K562 (cell line): ENCODE measurements around the gene DNAJB11. TPM values are rescaled to one million over a fixed set of nuclear protein-coding genes. Genes with fewer than 3 reads are reported as not detected.
A peak's percentile ranks its signal among the peaks of the same experiment; 100 is the strongest.

Experiments
- ATAC-seq: fragments of 200-7000 bp; cut with Tn5 transposase; 3 replicates; pipeline ENCODE4 v1.9.1; 2020; ENCODE audit warnings: moderate library complexity
- BruUV-seq: library from RNA; stranded (reverse); fragments of 400-500 nt; replicated peaks from 2 replicates; lab custom pipeline; 2021; lab: Mats Ljungman, UMichigan
- CTCF ChIA-PET: fragments of 300-600 bp; formaldehyde crosslinking; extraction: SDS; loops from one replicate; lab custom pipeline; 2021; ENCODE audit warnings: low intra/inter-chr PET ratio; lab: Yijun Ruan, JAX
- POLR2A ChIA-PET: fragments of 300-600, 350-650 bp; sonication (Branson Sonifier 250); formaldehyde crosslinking; extraction: SDS; loops from one replicate; lab custom pipeline; 2021; ENCODE audit warnings: antibody characterized with exemption, inconsistent platforms; lab: Yijun Ruan, JAX
- DNase-seq, 4 experiments: peaks; one replicate each; pipeline versions ENCODE4 v3.0.0 to v3.0.0-alpha.2; 2011 to 2018; ENCODE audit warnings: low spot score in 3 of 4, mixed read lengths in 3 of 4; ENCODE audit errors: extremely low read depth in 1 of 4
- FAIRE-seq: peaks from 2 replicates; lab custom pipeline; 2011; peaks lifted over from hg19 to GRCh38; lab: Jason Lieb, UNC
- H2AFZ ChIP-seq: 2 replicates; pipeline ENCODE4 v1.6.0; 2011; ENCODE audit warnings: low read depth, low read length, control low read depth, inconsistent platforms
- H3K27ac ChIP-seq: fragments of 200-600 bp; 3 replicates; pipeline ENCODE4 v1.8.0; 2011; ENCODE audit warnings: low read depth, mild to moderate bottlenecking, control low read depth, inconsistent platforms, low read length, moderate library complexity, mixed read lengths; ENCODE audit errors: extremely low read depth
- H3K27me3 ChIP-seq, 2 experiments: fragments of 300-600 bp in 1 of 2; 2 replicates in 1 of 2; 3 replicates in 1 of 2; pipeline versions ENCODE4 v1.6.0 to v1.8.0; 2011; ENCODE audit warnings: inconsistent platforms in 2 of 2, low read length in 2 of 2, mild to moderate bottlenecking in 1 of 2, mixed read lengths in 1 of 2, moderate library complexity in 1 of 2; ENCODE audit not compliant: control insufficient read depth in 2 of 2, insufficient read depth in 2 of 2
- H3K36me3 ChIP-seq: fragments of 300-600 bp; 3 replicates; pipeline ENCODE4 v1.8.0; 2011; ENCODE audit warnings: mild to moderate bottlenecking, low read length, inconsistent platforms; ENCODE audit not compliant: control insufficient read depth, insufficient read depth
- H3K4me1 ChIP-seq, 2 experiments: fragments of 200-600 bp in 1 of 2; replicated peaks in 1 of 2; 2 replicates in 1 of 2; 3 replicates in 1 of 2; pipeline versions ENCODE4 v1.5.1 to v1.8.0; 2011; ENCODE audit warnings: inconsistent platforms in 2 of 2, low read length in 2 of 2, mild to moderate bottlenecking in 1 of 2, mixed read lengths in 1 of 2, moderate library complexity in 1 of 2; ENCODE audit not compliant: control insufficient read depth in 2 of 2, insufficient read depth in 2 of 2
- H3K4me2 ChIP-seq: 2 replicates; pipeline ENCODE4 v1.6.1; 2011; ENCODE audit warnings: low read length, control low read depth, inconsistent platforms, mixed read lengths; ENCODE audit not compliant: insufficient read depth
- H3K4me3 ChIP-seq: fragments of 200-600 bp; sonication (generic), shearing (Covaris generic); 2 replicates; pipeline ENCODE4 v1.5.1; 2016; ENCODE audit warnings: control low read depth, inconsistent platforms
- H3K79me2 ChIP-seq: fragments of 200-600 bp; 3 replicates; pipeline ENCODE4 v1.8.0; 2011; ENCODE audit warnings: low read length, inconsistent platforms; ENCODE audit not compliant: control insufficient read depth, insufficient read depth
- H3K9ac ChIP-seq, 2 experiments: 2 replicates each; pipeline versions ENCODE4 v1.6.0 to v1.6.1; 2011; ENCODE audit warnings: low read depth in 2 of 2, low read length in 2 of 2, control low read depth in 1 of 2, inconsistent platforms in 1 of 2, mild to moderate bottlenecking in 1 of 2, mixed read lengths in 1 of 2; ENCODE audit not compliant: insufficient read depth in 1 of 2
- H3K9me1 ChIP-seq: one replicate; pipeline ENCODE4 v1.6.0; 2011; ENCODE audit warnings: inconsistent platforms, mild to moderate bottlenecking, low read length, moderate library complexity; ENCODE audit not compliant: control insufficient read depth, insufficient read depth
- H3K9me3 ChIP-seq: replicated peaks from 2 replicates; pipeline ENCODE4 v1.5.1; 2011; ENCODE audit warnings: low read depth, low read length, inconsistent platforms; ENCODE audit not compliant: control insufficient read depth, insufficient read depth
- H4K20me1 ChIP-seq: replicated peaks from 2 replicates; pipeline ENCODE4 v1.6.1; 2011; ENCODE audit warnings: low read length, inconsistent platforms, mixed read lengths; ENCODE audit not compliant: control insufficient read depth, insufficient read depth
- ARID1B ChIP-seq: fragments of 450-650 bp; IDR thresholded peaks from 2 replicates; pipeline ENCODE4 v1.6.1; 2016; ENCODE audit warnings: antibody characterized with exemption, mild to moderate bottlenecking, inconsistent platforms
- ARID2 ChIP-seq: fragments of 450-650 bp; IDR thresholded peaks from 2 replicates; pipeline ENCODE4 v1.6.1; 2017; ENCODE audit warnings: antibody characterized with exemption, mild to moderate bottlenecking
- FOXM1 ChIP-seq, 2 experiments: fragments of 450-650 bp in 1 of 2; sonication (generic) in 1 of 2; formaldehyde crosslinking in 1 of 2; IDR thresholded peaks; 2 replicates each; pipeline versions ENCODE4 v1.6.1 to v1.9.0; 2017 to 2022; ENCODE audit warnings: low read depth in 2 of 2, mild to moderate bottlenecking in 2 of 2, missing genetic modification reagents in 1 of 2, moderate library complexity in 1 of 2
- HMGN3 ChIP-seq: IDR thresholded peaks from 2 replicates; pipeline ENCODE4 v1.6.1; 2011; ENCODE audit warnings: borderline replicate concordance, low read depth, mild to moderate bottlenecking, mixed read lengths, low read length; ENCODE audit not compliant: insufficient read length; ENCODE audit errors: extremely low read depth
- MTA2 ChIP-seq: fragments of 450-650 bp; IDR thresholded peaks from 2 replicates; pipeline ENCODE4 v1.6.1; 2016; ENCODE audit warnings: low read depth
- NCOA1 ChIP-seq: fragments of 450-650 bp; IDR thresholded peaks from 2 replicates; pipeline ENCODE4 v1.6.1; 2016; ENCODE audit warnings: low read depth
- RCOR1 ChIP-seq, 2 experiments: IDR thresholded peaks; 2 replicates each; pipeline ENCODE4 v1.6.1; 2012; ENCODE audit warnings: low read depth in 2 of 2, low read length in 2 of 2, borderline replicate concordance in 1 of 2, improper control_type of control experiment in 1 of 2
- SMARCA4 ChIP-seq: fragments of 450-650 bp; IDR thresholded peaks from 2 replicates; pipeline ENCODE4 v1.6.1; 2016
- TAL1 ChIP-seq: fragments of 450-650 bp; IDR thresholded peaks from 2 replicates; pipeline ENCODE4 v1.6.1; 2016; ENCODE audit warnings: mild to moderate bottlenecking
- TEAD4 ChIP-seq, 2 experiments: sonication (generic) in 1 of 2; formaldehyde crosslinking in 1 of 2; IDR thresholded peaks; 2 replicates each; pipeline versions ENCODE4 v1.6.1 to v1.8.0; 2012 to 2022; ENCODE audit warnings: borderline replicate concordance in 1 of 2, inconsistent platforms in 1 of 2, low read length in 1 of 2, mild to moderate bottlenecking in 1 of 2, missing genetic modification reagents in 1 of 2
- TSC22D4 ChIP-seq: fragments of 450-650 bp; IDR thresholded peaks from 2 replicates; pipeline ENCODE4 v1.6.1; 2016; ENCODE audit warnings: missing genetic modification characterization, missing biosample characterization, control low read depth
- ZNF121 ChIP-seq: sonication (generic); formaldehyde crosslinking; conservative IDR thresholded peaks from 2 replicates; pipeline ENCODE4 v1.8.0; 2022; ENCODE audit warnings: missing genetic modification reagents
- ZNF165 ChIP-seq: fragments of 250-450 bp; sonication (Bioruptor Pico); IDR thresholded peaks from 2 replicates; pipeline ENCODE4 v1.4.0; 2020; ENCODE audit warnings: borderline replicate concordance
- ZNF174 ChIP-seq: fragments of 250-450 bp; sonication (Bioruptor Pico); IDR thresholded peaks from 2 replicates; pipeline ENCODE4 v1.4.0; 2020; ENCODE audit warnings: mild to moderate bottlenecking
- ZNF589 ChIP-seq: fragments of 200-800 bp; sonication (Bioruptor generic); IDR thresholded peaks from 2 replicates; pipeline ENCODE4 v1.6.1; 2016; ENCODE audit warnings: low read depth, missing genetic modification characterization, missing compliant biosample characterization
- WGBS: fragments of 100-300 bp; shearing (Covaris generic); methylation state at CpG from one replicate; pipeline ENCODE4 v1.1.6; 2016; ENCODE audit warnings: low coverage, mixed read lengths; ENCODE audit not compliant: insufficient coverage; ENCODE audit errors: missing lambda C conversion rate; 5-methylcytosine and 5-hydroxymethylcytosine counted together
- in situ Hi-C: fragments of 300-500 bp; cut with MboI; formaldehyde crosslinking; loops from 4 replicates; pipeline ENCODE4 v1.15.0; 2018; ENCODE audit warnings: inconsistent platforms, mixed read lengths
- intact Hi-C: fragments of 100-400 bp; cut with micrococcal nuclease; formaldehyde crosslinking; loops from 2 replicates; pipeline ENCODE4 v1.14.2; 2022
- polyA plus RNA-seq, 8 experiments: library from polyadenylated mRNA; depleted of rRNA in 4 of 8; stranded (reverse) in 5 of 8; unstranded in 3 of 8; fragments of >200 nt; fragmentation: Nextera tagmentation in 2 of 8; fragmentation: Illumina TruSeq in 1 of 8; extraction: Ambion mirVana in 2 of 8; extraction: Trizol in 1 of 8; gene quantifications; 2 replicates each; pipeline versions ENCODE4 v1.2.1 to v1.2.3, GENCODE V29; 2011 to 2014; ENCODE audit warnings: inconsistent platforms in 1 of 8, missing spikeins in 1 of 8
- total RNA-seq, 7 experiments: library from RNA; depleted of rRNA in 6 of 7; stranded (reverse); fragments of >200 nt in 6 of 7; fragmentation: Illumina TruSeq in 2 of 7; extraction: Trizol in 2 of 7; gene quantifications; 2 replicates each; pipeline versions ENCODE4 v1.2.1 to v1.2.3, GENCODE V29; 2011 to 2021; ENCODE audit warnings: low replicate concordance in 1 of 7
- TF ChIP-seq, protein P1 (sequence below): sonication (generic); formaldehyde crosslinking; IDR thresholded peaks from 2 replicates; pipeline ENCODE4 v1.8.1; 2022; ENCODE audit warnings: missing genetic modification reagents
- TF ChIP-seq, protein P2 (sequence below): fragments of 250-450 bp; sonication (Bioruptor Pico); IDR thresholded peaks from 2 replicates; pipeline ENCODE4 v1.5.0; 2022; ENCODE audit warnings: mild to moderate bottlenecking
- TF ChIP-seq, protein P3 (sequence below): conservative IDR thresholded peaks from 2 replicates; pipeline ENCODE4 v1.6.1; 2011; ENCODE audit warnings: low read depth, mild to moderate bottlenecking, low read length; ENCODE audit not compliant: control insufficient read depth

The DNAJB11 gene
- total and polyA plus RNA-seq, 9 of the 15 experiments (the other 6 are each of a cell fraction or from before 2014, with no cell fraction given), result 14.8 to 74.7 (median 63.8) TPM

DNA sequence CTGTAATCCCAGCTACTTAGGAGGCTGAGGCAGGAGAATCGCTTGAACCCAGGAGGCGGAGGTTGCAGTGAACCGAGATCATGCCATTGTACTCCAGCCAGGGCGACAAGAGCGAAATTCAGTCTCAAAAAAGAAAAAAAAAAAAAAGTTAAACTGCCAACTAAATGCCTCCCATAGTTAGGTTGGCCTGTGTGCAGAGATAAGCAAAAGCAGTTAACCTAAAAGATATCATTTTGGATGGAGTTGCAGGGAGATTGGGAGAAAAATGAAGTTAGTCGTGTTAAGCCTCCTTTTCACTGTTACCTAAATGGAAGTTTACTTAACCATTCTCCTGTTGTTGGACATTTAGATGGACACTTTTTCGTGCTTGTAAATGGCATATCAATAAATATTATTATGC, 58.2 kb downstream of the DNAJB11 start:
- Histone ChIP-seq H2AFZ (no peak overlapping the region), H3K9me1 (no peaks in the 10 kb centered on the region), H3K27ac (no peak overlapping the region), H3K9ac (no peak overlapping the region), H3K4me3 (no peak overlapping the region), H3K4me1 (peaks cover 3 to 4% of the 10 kb centered on the region in 2 experiments; a peak in 3 of 5 replicates), H3K9me3 (no peaks in the 10 kb centered on the region), H4K20me1 (no peaks in the 10 kb centered on the region), H3K27me3 (peaks cover 2 to 22% of the 10 kb centered on the region in 2 experiments; a peak in 3 of 5 replicates), H3K36me3 (no peaks in the 10 kb centered on the region), H3K79me2 (no peaks in the 10 kb centered on the region), H3K4me2 (no peak overlapping the region)
- FAIRE-seq, result no peak
- intact Hi-C loops, result no loop called here
- DNase-seq, result no peak
- POLR2A ChIA-PET, result no interaction called here
- BruUV-seq, result no TSS peak
- 0% methylated on average over 4 of the region's 7 CpGs for WGBS
- in situ Hi-C loops, result no loop called here
- ATAC-seq, result no peak
- CTCF ChIA-PET, result no interaction called here
- TF ChIP-seq ZNF589 (CRISPR knock-in tag) (no peak), ARID2 (no peak), FOXM1 (IDR thresholded peaks at IDR 0.05; ENCODE audit: low read depth) (no peak), FOXM1 (CRISPR knock-in tag; IDR thresholded peaks at IDR 0.05; ENCODE audit: low read depth) (no peak), ARID1B (peak; percentile 69), NCOA1 (no peak), ZNF165 (CRISPR knock-in tag) (no peak), ZNF121 (no peak), TEAD4 (IDR thresholded peaks at IDR 0.05; ENCODE audit: low read length) (peak; percentile 38; the same call in 1 of the 2 replicates), TEAD4 (CRISPR knock-in tag; IDR thresholded peaks at IDR 0.05; ENCODE audit: borderline replicate concordance) (no peak), RCOR1 (IDR thresholded peaks at IDR 0.05; ENCODE audit: borderline replicate concordance in 1 of 2, low read depth in 2 of 2, low read length in 2 of 2) (peak in 1 of 2 experiments; percentile 12; a peak in 1 of 4 replicates), HMGN3 (no peak), ZNF174 (CRISPR knock-in tag) (no peak), SMARCA4 (0 out of 2 replicates have a peak, but pooled peaks have one; percentile 22), TAL1 (peak; percentile 42), TSC22D4 (no peak), MTA2 (peak; percentile 38; the same call in 1 of the 2 replicates)
- TF ChIP-seq, protein P1, sequence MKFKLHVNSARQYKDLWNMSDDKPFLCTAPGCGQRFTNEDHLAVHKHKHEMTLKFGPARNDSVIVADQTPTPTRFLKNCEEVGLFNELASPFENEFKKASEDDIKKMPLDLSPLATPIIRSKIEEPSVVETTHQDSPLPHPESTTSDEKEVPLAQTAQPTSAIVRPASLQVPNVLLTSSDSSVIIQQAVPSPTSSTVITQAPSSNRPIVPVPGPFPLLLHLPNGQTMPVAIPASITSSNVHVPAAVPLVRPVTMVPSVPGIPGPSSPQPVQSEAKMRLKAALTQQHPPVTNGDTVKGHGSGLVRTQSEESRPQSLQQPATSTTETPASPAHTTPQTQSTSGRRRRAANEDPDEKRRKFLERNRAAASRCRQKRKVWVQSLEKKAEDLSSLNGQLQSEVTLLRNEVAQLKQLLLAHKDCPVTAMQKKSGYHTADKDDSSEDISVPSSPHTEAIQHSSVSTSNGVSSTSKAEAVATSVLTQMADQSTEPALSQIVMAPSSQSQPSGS (CRISPR knock-in tag), result no peak
- TF ChIP-seq, protein P2, sequence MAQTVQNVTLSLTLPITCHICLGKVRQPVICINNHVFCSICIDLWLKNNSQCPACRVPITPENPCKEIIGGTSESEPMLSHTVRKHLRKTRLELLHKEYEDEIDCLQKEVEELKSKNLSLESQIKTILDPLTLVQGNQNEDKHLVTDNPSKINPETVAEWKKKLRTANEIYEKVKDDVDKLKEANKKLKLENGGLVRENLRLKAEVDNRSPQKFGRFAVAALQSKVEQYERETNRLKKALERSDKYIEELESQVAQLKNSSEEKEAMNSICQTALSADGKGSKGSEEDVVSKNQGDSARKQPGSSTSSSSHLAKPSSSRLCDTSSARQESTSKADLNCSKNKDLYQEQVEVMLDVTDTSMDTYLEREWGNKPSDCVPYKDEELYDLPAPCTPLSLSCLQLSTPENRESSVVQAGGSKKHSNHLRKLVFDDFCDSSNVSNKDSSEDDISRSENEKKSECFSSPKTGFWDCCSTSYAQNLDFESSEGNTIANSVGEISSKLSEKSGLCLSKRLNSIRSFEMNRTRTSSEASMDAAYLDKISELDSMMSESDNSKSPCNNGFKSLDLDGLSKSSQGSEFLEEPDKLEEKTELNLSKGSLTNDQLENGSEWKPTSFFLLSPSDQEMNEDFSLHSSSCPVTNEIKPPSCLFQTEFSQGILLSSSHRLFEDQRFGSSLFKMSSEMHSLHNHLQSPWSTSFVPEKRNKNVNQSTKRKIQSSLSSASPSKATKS (CRISPR knock-in tag), result no peak
- TF ChIP-seq, protein P3, sequence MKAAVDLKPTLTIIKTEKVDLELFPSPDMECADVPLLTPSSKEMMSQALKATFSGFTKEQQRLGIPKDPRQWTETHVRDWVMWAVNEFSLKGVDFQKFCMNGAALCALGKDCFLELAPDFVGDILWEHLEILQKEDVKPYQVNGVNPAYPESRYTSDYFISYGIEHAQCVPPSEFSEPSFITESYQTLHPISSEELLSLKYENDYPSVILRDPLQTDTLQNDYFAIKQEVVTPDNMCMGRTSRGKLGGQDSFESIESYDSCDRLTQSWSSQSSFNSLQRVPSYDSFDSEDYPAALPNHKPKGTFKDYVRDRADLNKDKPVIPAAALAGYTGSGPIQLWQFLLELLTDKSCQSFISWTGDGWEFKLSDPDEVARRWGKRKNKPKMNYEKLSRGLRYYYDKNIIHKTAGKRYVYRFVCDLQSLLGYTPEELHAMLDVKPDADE, result no peak
